GF-D8 (cell line): ENCODE measurements around the gene SNX8.

Experiments
- DNase-seq: peaks from one replicate; lab custom pipeline; 2025; lab: John Stamatoyannopoulos, UW

The SNX8 gene

DNA sequence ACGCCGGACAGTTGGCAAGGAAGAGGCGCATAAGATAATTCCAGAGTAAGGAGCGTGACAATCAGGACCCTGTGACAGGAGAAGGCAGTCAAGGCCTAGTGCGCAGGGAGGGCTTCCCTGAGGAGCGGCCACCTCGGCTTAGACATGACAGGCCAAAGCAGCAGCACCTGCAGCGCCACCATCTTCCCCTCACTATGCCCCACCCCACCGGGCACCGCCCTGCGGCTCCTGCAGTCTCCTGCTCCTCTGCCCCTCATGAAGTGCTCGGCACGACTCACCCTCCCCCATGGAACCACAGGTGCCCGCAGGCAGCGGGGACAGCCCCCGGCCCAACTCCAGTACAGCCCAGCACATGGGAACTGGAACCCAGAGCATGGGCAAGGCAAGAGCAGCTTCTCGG, 93.3 kb downstream of the SNX8 start:
- DNase-seq, result no peak

DNA sequence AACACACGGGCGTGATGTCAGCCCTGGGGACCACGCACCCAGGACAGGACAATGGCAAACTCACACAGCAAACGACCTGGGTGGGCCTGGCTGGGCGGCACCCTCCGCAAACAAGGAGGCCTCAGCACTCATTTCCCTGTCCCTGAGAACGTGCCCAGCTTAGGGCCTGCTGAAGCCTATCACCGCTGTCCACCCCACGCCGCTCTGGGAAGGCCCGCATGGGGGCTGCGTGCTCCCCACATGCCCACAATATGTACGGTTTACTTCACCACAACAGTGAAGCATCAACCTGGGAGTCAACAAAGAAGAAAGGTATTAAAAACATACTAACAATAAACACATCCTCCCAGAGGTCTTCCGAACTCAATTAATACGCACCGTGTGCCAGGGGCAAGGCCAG, 93.7 kb downstream of the SNX8 start:
- DNase-seq, result no peak

DNA sequence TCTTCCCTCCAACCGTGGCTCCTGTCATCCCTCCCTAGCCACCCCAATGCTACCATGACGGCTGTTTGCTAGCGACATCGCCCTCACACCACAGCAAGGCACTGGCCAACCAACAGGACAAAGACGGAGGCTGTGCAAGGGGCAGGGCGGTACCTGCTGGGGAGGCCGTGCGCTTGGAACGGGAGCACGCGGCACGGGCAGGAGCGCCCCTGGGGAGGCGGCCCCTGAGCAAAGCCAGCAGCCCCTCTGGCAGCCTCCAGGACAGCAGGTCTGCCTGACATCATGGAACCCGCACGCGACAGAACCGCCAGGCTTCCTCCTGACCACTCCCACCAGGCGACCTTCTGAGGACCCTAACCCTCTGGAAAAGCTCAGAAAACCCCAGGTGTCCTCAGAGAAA, 94.2 kb downstream of the SNX8 start:
- DNase-seq, result no peak

DNA sequence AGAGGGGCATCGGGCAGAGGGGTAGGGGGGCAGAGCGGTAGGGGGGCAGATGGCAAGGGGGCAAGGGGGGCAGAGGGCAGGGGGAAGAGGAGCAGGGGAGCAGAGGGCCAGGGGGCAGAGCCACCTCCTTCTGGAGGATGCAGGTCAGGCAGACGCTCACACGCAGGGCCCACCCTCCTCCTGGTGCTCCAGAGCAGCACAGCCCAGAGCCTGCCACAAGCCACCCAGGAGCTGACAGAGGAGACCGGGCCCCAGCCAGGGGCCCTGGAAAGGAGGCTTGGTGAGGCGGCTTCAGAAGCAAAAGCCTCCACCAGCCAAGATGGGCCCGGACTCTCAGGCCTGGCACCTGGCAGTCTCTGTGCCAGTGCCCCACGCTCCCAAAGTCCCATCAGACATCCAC, 94.6 kb downstream of the SNX8 start:
- no peak for DNase-seq

DNA sequence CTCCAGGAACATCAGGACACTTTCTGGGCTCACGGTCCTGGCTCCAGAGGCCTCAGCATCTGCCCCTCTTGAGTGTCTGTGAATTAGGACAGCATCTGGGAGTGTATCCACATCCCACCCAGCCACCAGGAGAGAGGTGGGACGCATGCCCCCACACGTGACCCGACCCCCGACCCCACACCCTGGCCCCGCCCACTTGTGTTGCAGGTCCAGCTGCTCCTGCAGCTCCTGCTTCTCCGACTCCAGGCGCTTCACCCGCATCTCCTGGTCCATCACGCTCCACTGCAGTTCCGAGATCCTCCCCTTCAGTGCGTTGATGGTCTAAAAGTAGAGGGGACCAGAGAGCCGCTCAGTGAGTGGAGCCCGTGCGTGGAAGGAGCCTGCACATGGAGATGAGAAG, 95.1 kb downstream of the SNX8 start:
- DNase-seq, result no peak

DNA sequence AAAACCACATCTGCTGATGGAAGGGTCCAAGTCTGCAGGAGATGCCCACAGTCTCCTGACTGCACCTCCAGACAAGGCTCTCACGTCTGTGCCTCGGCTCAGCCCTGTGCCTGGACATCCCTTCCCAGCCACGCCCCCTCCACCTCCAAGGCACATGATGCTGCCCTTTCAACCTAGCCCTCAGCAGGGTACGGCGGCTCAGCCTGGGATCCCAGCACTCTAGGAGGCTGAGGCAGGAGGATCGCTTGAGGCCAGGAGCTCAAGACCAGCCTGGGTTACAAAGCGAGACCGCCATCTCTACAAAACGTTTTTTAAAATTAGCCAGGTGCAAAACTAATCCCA, 95.8 kb downstream of the SNX8 start:
- DNase-seq, result no peak

DNA sequence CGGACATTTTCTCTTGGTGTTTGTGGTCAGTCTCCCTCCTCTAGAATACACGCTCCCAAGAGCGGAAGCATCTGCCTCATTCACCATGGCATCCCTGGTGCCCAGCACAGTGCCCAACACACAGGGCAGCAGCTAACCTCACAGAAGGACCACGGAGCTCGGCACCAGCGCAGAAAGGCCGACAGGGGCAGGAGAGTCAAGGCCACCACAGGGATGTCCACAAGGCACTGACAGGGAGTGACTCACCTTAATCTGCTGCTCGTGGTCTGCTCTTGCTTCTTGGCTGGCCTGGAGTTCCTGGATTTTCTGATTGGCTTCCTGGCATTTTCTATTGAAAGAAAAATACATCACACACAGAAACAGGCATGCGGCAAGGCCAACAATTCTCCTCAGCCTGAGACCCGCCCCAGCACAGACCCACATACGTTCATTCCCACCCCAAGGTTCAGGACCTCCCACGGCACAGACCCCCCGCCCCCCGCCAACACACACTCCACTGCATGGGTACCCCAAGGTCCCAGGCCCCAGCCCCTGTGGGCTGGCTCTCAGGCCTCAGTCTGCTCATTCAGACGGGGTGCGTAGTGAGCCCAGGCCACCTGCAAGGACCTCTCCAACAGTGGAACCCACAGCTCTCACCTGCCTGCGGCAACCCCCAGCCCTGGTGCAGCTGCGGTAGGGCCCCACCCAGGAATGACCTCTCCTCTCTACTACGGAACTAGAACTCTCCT, 96.4 kb downstream of the SNX8 start:
- no peak for DNase-seq

DNA sequence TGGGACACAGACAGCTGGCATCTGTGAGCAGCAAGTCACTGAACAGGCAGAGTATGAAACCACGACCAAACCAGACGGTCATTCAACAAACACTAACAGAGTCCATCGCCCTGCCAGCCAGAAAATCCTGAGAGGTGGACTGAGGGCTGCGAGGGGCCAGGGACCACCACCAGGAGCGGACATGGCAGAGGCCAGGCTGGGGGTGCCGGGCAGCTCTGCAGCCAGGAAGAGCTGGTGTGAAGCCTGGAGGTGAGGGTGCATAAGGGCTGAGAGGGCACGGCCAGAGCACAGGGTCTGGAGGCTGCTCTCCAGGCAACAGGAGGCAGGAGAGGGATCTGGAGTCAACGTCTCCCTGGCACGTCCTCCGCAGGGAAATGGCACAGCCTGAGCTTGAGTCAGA, 97.0 kb downstream of the SNX8 start:
- DNase-seq, result no peak

DNA sequence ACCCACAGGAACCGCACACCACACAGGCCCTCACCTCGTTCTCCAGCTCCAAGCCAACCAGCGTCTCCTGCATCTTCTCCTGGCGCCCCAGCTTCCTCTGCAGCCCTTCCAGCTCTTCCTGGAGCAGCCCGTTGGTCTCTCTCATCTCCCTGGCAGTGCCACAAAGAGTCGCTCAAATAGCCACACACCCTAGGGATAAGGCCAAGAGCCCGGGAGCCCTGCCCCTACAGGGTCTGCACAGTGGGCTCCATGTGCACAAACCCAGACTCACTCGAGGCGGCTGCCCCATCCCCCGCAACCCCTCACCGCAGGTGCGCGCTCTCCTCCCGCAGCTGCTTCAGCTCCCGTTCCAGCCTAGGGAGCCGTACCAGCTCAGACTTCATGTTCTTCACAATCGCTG, 98.4 kb downstream of the SNX8 start:
- no peak for DNase-seq

DNA sequence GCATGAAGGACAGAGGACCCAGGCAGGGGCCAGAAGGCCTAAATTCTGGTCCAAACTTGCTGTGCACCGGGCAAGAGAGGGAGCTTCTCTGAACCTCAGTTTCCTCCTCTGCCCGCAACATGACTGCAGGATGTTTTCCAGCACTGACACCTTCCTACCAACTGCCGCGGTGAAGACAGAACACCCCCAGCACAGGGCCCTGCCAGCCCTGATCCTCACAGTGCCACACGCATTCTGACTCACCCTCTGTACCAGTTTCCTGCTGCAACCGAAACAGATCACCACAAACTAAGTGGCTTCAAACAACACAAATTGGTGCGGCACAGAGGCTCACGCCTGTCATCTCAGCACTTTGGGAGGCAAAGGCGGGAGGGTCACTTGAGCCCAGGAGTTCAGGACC, 99.6 kb downstream of the SNX8 start:
- no peak for DNase-seq

DNA sequence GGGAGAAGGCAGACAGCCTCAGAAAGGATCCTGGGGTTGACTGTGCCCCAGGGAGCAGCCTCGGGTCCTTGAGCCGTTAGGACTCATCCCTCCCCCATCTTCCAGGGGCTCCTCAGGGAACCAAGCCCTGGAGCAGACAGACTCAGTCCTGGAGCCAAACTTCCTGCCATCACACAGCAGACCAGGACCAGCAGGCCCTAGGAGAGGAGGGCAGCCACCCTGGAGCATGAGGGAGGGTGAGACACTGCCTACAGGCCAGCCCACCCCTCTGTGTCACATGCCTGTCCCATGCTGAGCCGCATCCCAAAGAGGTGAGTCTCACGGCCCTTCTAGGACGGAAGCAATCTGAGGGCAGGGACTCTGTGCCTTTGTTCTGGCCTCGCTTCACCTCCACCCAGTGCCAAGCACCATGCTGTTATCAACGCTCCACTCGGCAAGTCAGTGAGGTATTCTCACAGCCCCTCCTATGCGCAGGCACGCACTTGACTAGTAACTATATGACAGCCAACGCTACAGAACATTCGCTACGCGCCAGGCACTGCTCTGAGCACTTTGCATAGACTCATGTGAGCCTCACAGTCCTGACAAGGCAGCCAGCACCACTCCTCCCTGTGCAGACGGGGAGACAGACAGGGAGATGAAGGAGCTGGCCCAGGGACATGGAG, 100.6 kb downstream of the SNX8 start:
- no peak for DNase-seq

DNA sequence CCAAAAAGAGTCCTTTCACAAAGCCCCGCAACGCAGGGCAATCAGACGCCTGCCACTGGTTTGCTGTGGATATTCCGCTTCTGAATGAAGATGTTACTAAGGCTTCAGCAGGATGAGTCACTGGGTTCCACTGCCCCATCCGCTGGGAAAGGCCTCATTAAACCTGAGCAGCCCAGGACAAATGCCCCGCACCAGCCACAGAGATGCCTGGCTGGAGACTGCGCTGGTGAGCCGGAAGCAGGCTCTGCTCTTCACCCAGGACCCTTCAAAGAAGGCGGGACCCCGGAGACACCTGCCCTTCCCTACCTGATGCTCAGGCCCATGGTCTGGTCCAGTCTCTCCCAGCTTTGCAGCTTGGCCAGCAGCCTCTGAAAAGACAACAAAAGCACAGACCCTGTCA, 101.3 kb downstream of the SNX8 start:
- no peak for DNase-seq

DNA sequence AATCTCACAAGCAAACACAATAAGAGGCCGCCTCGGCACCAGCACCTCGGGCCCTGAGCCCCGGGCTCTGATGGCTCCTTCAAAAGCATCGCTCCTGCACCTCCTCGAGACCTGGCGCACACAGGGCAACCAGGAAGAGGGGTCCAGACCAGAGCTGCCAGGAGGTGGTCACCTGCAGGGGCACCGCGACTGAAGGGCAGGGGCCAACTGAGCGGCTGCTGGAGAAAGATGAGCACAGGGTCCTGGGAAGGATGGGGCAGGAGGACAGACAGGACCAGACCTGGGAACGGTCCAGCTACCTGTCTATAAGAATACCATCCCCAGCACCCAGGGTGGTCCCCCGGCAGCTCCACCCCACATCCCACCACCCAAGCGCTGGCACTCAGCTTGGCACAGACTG, 102.3 kb downstream of the SNX8 start:
- no peak for DNase-seq

DNA sequence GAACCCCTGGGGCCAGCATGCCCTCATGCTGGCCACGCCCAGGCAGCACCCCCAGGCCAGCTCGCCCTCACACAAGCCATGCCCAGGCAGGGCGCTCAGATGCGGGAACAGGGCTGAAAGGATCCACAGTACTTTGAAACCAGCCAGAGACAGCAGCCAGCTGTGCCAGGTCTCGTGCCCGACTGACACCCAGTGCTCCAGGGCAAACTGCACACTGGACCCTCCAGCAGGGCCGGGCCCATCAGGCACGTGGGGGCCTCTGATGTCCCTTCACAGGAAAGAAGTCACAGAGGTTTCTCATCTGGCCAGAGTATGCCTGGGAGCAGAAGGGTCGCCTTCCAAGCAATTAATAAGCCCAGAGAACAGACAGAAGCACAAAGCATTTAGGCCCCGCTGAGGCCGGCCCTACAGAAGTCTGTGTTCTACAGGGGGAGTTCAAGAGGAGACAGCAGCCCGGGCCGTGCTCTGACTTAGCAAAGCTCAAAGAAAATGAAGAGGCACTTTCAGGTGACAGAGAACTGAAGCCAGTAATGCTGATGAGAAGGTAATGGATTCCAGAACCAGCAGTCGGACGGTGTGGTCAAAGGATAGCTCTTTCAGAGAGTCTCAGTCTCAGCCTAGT, 102.9 kb downstream of the SNX8 start:
- no peak for DNase-seq

DNA sequence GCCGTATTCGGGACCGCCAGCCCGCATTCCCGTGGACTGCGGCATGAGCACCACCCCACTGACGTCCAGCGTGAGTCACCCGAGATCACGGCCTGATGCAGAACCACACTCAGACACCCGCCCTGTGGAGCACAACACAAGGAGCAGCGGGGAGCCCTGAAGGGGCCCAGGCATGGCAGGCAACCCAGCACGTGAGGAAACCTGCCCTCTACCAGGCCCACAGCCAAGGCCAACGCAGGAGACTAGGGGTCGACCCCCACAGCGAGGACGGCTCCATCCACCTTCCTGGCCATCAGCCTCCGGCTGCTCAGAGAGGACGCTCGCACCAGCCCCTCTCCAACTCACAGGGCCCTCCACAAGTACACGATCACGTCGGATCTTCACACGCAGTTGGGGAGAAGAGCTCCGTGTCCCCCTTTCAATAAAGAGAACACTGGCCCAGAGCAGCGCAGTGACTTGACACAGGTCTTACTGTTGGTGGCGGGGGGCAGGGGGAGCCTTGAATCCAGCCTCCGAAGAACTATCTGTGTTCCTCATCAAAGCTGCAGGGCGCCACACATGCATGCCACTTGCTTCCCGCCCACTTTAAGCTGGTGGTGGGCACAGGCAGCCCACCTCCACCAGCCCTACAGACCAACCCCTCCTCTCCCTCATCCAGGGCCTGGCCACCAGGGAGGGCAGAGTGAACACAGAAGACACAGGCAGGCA, 103.5 kb downstream of the SNX8 start:
- DNase-seq, result no peak

DNA sequence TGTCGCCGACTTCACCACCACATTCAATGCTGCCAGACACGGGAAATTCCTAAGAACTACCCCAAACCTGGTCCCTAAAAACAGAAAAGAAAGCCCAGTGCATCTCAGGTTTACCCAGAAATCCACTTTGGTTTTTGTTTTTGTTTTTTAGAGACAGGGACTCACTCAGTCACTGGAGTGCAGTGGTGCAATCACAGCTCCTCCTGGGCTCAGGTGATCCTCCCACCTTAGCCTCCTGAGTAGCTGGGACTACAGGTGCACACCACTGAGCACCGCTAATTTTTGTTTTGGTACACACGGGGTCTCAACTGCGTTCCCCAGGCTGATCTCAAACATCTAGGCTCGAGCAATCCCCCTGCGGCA, 104.3 kb downstream of the SNX8 start:
- DNase-seq, result no peak

DNA sequence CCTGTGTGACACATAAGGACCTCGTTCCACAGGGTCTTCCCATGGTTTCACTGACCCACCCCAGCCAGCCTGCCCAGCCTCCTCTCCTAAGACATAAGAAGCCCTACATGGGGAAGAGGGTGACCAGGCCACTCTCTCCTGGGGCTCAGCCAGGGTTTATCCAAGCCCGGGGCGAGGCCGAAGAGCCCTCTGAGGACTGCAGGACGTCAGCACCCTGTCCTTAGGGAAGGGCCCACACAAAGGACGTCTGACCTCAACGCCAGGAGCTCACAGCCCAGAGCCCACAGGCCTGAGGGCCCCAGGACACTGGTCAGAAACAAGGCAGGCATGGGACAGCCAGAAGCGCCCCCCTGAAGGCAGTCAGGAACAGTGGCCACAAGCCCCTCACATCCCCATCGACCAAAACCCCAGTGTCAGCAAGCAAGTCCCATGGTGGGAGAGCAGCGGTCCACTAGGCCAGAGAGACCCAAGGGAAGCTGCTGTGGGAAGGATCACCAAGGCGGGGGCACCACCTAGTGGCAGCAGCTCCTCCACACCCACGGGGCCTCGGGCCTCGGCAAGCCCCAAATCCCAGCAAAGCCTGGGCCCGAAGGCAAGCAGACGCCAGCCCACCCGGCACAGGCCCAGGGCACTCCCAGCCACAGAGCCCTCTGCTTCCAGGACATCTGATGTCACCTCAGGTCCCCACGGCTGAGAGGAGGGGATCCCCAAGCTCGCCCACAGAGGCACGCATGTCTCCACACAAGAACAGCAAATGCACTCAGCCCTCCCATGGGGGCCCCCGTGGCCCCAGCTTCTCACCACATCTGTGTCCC, 104.9 kb downstream of the SNX8 start:
- DNase-seq, result no peak

DNA sequence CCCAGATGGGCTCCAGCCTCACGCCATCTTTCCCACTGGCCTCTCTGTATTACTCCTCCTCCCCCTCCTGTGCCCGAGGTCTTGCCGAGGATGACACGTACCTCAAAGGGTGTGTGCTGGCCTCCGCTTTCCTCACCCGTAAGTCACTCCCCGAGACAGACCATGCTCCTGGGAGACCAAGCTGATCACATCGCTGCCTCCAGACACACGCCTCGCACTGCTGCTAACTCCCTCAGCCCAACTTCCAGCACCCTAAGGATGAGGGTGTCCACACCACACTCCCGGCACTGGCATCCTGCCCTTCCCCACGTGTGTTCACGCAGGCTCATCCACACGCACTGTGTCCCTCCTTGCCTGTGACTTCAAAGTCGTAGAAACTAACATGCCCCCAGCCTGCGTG, 105.5 kb downstream of the SNX8 start:
- DNase-seq, result no peak

DNA sequence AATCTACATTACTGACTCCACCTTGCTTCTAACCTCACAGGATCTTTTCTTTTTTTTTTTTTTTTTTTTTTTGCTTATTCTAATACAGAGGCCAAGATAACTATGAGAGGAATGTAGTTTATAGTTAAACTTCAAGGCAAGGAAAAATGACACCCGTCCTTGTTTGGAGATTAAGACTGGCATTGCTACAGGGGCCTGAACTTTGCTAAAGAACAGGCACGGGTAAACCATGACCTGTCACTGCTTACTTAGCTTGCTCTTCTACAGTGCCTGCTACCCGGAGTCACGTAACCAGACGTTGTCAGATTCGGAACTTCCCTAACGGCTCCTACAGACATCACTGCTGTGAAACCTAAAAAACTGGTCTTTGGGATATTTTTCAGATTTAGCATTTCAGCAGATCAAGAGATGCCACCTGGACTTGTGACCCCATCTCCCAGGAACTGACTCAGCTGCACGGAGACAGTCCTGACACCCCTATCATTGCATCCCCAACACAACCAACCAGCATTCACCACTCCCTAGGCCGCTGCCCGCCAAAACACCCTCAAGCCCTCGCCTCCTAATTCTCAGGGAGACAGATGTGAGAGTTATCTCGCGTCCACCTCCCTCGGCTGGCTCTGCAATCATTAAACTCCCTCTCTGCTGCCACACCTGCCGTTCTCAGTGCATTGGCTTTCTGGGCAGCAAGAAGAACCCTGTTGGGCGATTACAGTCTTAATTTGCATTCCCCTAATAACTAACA, 109.0 kb downstream of the SNX8 start:
- DNase-seq, result no peak

DNA sequence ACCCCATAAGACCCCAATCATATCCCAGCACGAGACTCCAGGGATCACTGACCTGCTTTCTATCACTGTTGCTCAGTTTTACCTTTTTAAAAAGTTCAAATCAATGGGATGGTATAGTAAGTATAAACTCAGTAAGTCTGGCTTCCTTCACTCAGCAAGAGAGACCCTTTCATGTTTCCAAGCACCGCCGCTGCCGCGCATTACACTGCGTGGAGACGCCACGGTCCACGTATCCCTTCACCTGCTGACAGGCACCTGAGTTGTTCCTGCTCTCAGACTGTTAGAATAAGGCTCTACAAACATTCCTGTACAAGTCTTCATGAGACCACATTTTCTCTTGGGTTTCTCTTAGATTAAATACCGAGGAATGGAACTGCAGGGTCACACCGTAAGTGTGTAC, 109.8 kb downstream of the SNX8 start:
- DNase-seq, result no peak

DNA sequence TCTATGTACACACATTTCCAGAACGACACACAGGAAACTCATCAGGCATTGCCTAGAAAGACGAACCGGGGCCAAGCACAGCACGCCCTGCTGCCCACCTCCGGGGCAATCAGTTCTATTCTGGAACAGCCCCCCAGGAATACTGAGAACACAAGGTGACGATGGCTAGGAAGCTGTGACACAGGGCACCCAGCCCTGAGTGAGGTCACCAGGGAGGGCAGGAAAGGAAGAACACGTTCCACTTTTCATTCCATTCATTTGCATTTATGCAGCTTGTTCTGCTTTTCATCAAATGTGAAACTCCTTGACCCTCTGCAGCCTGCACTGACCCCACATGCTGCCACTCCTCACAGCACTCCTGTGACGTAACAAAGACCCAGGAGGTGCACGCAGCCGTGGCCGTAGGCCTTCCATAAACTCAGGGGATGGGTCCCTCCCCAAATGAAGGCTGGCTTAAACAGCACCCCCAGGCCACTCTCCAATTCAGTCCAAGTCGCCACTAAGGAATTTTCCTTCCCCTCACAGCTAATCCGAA, 110.4 kb downstream of the SNX8 start:
- no peak for DNase-seq
